ENCODE measurements around the gene IFTAP. TPM values are rescaled to one million over a fixed set of nuclear protein-coding genes. Genes with fewer than 3 reads are reported as not detected.

IFTAP gene
- total and polyA plus RNA-seq, 2 donors (not counting 3 experiments of a cell fraction or from before 2014, with no cell fraction given) = 15.8 to 19.6 TPM

DNA sequence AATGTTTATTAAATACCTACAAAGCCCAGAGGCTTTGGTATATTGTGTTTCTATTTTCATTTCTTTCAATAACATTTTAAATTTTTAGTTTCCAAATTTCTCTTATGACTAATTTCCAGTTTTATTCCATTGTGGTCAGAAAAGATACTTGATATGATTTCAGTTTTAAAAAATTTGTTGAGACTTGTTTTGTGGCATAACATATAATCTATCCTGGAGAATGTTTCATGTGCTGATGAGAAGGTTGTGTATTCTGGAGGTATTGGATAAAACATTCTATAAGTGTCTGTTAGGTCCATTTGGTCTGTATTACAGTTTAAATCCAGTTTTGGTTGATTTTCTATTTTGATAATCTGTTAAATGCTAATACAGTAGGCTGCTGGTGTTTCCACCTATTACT is 36.3 kb upstream of the IFTAP start:
- Histone ChIP-seq H2AFZ (ENCODE audit: low read depth, low read length) (no peak overlapping the region), H3K36me3 (ENCODE audit: control insufficient read depth in 2 of 2, extremely low read depth in 1 of 2, insufficient read depth in 2 of 2, low read length in 2 of 2) (no peaks in the 10 kb centered on the region), H3K27me3 (ENCODE audit: control insufficient read depth in 2 of 2, insufficient read depth in 2 of 2, low read length in 2 of 2) (peaks cover 0 to 6% of the 10 kb centered on the region in 2 experiments), H3K9me1 (replicated peaks; ENCODE audit: control insufficient read depth, extremely low read depth, insufficient read depth, low read length) (no peaks in the 10 kb centered on the region), H3K4me2 (ENCODE audit: insufficient read depth, low read length) (no peak overlapping the region), H4K20me1 (replicated peaks; ENCODE audit: control insufficient read depth, extremely low read depth, insufficient read depth, low read length) (no peaks in the 10 kb centered on the region), H3K9ac (replicated peaks; ENCODE audit: extremely low read depth, insufficient read depth, low read length) (no peak overlapping the region), H3K9me3 (replicated peaks; ENCODE audit: control insufficient read depth, insufficient read depth, low read length) (no peaks in the 10 kb centered on the region), H3K4me3 (replicated peaks in 1 of 3; ENCODE audit: insufficient read depth in 1 of 3, low read depth in 1 of 3, low read length in 3 of 3) (no peak overlapping the region), H3K79me2 (ENCODE audit: control insufficient read depth, insufficient read depth, low read length) (no peaks in the 10 kb centered on the region), H3K4me1 (ENCODE audit: control insufficient read depth, extremely low read depth, insufficient read depth, low read length) (no peaks in the 10 kb centered on the region), H3K27ac (ENCODE audit: insufficient read depth, low read depth, low read length) (no peak overlapping the region)
- TF ChIP-seq MYC (IDR thresholded peaks at IDR 0.05; ENCODE audit: low read depth, low read length) (no peak), POLR2AphosphoS5 (IDR thresholded peaks at IDR 0.05; ENCODE audit: insufficient read depth, low read depth, low read length) (no peak), JUN (IDR thresholded peaks at IDR 0.05; ENCODE audit: borderline replicate concordance, insufficient read depth, insufficient read length, low read depth) (no peak), EZH2 (IDR thresholded peaks at IDR 0.05; ENCODE audit: borderline replicate concordance, low read depth, low read length, severe bottlenecking) (no peak), GATA2 (IDR thresholded peaks at IDR 0.05; ENCODE audit: insufficient read depth, insufficient read length, low read depth, low read length) (no peak)
- TF ChIP-seq, protein P1, sequence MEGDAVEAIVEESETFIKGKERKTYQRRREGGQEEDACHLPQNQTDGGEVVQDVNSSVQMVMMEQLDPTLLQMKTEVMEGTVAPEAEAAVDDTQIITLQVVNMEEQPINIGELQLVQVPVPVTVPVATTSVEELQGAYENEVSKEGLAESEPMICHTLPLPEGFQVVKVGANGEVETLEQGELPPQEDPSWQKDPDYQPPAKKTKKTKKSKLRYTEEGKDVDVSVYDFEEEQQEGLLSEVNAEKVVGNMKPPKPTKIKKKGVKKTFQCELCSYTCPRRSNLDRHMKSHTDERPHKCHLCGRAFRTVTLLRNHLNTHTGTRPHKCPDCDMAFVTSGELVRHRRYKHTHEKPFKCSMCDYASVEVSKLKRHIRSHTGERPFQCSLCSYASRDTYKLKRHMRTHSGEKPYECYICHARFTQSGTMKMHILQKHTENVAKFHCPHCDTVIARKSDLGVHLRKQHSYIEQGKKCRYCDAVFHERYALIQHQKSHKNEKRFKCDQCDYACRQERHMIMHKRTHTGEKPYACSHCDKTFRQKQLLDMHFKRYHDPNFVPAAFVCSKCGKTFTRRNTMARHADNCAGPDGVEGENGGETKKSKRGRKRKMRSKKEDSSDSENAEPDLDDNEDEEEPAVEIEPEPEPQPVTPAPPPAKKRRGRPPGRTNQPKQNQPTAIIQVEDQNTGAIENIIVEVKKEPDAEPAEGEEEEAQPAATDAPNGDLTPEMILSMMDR (IDR thresholded peaks at IDR 0.05; ENCODE audit: extremely low read depth in 1 of 2, insufficient read depth in 1 of 2, low read depth in 1 of 2, low read length in 2 of 2) = no peak
- FAIRE-seq (no peak), DNase-seq (ENCODE audit: low read depth, low spot score) (no peak)
- intact Hi-C loops (cut with micrococcal nuclease) = no loop called here
- POLR2A ChIA-PET = no interaction called here
- dilution Hi-C loops (cut with MboI; ENCODE audit: extremely low pct_ligation_motif_present, low sequenced_read_pairs) = no loop called here
- CTCF ChIA-PET = no interaction called here
- no TSS peak for BruUV-seq (replicated peaks)

Data from endothelial cell of umbilical vein (primary cell).